Hepatocyte (in vitro differentiated cells): ENCODE measurements around the gene WNK1. TPM values are rescaled to one million over a fixed set of nuclear protein-coding genes. Genes with fewer than 3 reads are reported as not detected.
"Not testable (repeated sequence)": the region's sequence is repeated elsewhere in the genome, so short reads cannot be mapped to it uniquely, and the experiment has no call there.

Experiments used
- DNase-seq: peaks from one replicate; pipeline ENCODE4 v3.0.0-alpha.2; 2016; ENCODE audit warnings: low spot score
- H2AFZ ChIP-seq: fragments of 200-600 bp; sonication (generic); 2 replicates; pipeline ENCODE4 v1.6.0; 2016; ENCODE audit warnings: antibody characterized with exemption, mild to moderate bottlenecking
- H3K27ac ChIP-seq: fragments of 200-600 bp; sonication (generic); 2 replicates; pipeline ENCODE4 v1.5.1; 2016; ENCODE audit warnings: mild to moderate bottlenecking
- H3K27me3 ChIP-seq: fragments of 200-600 bp; sonication (generic); 2 replicates; pipeline ENCODE4 v1.6.1; 2016
- H3K36me3 ChIP-seq: fragments of 200-600 bp; sonication (generic); replicated peaks from 2 replicates; pipeline ENCODE4 v1.5.1; 2016; ENCODE audit warnings: low read depth; ENCODE audit not compliant: insufficient read depth
- H3K4me1 ChIP-seq: fragments of 200-600 bp; sonication (generic); 2 replicates; pipeline ENCODE4 v1.5.1; 2016; ENCODE audit warnings: mild to moderate bottlenecking, moderate library complexity; ENCODE audit not compliant: insufficient read depth
- H3K4me2 ChIP-seq: fragments of 200-600 bp; sonication (generic); 2 replicates; pipeline ENCODE4 v1.6.0; 2016
- H3K4me3 ChIP-seq: fragments of 200-600 bp; sonication (generic); 2 replicates; pipeline ENCODE4 v1.5.1; 2016; ENCODE audit warnings: mild to moderate bottlenecking
- H3K79me2 ChIP-seq: fragments of 200-600 bp; sonication (generic); 2 replicates; pipeline ENCODE4 v1.6.0; 2017; ENCODE audit warnings: mild to moderate bottlenecking
- H3K9me2 ChIP-seq: fragments of 200-600 bp; sonication (generic); replicated peaks from 2 replicates; pipeline ENCODE4 v1.6.0; 2017; ENCODE audit warnings: mild to moderate bottlenecking; ENCODE audit not compliant: insufficient read depth
- H3K9me3 ChIP-seq: fragments of 200-600 bp; sonication (generic); 2 replicates; pipeline ENCODE4 v1.5.1; 2016; ENCODE audit warnings: low read depth, mild to moderate bottlenecking
- H4K20me1 ChIP-seq: fragments of 200-600 bp; sonication (generic); 2 replicates; pipeline ENCODE4 v1.6.0; 2016; ENCODE audit warnings: mild to moderate bottlenecking; ENCODE audit not compliant: insufficient read depth, poor library complexity, severe bottlenecking
- CTCF ChIP-seq: fragments of 200-600 bp; sonication (generic); IDR thresholded peaks from 2 replicates; pipeline ENCODE4 v1.5.1; 2016; ENCODE audit warnings: antibody characterized with exemption, mild to moderate bottlenecking; ENCODE audit not compliant: poor library complexity
- EZH2 ChIP-seq: fragments of 200-600 bp; sonication (generic); IDR thresholded peaks from 2 replicates; pipeline ENCODE4 v1.6.1; 2016; ENCODE audit warnings: antibody characterized with exemption, mild to moderate bottlenecking, borderline replicate concordance
- EZH2phosphoT487 ChIP-seq: fragments of 200-600 bp; sonication (generic); IDR thresholded peaks from one replicate; pipeline ENCODE4 v1.6.1; 2018; ENCODE audit warnings: antibody characterized with exemption, mild to moderate bottlenecking, low read depth, moderate library complexity; ENCODE audit not compliant: unreplicated experiment, severe bottlenecking
- WGBS: methylation state at CpG from one replicate; pipeline ENCODE4 v1.1.6; 2016; ENCODE audit warnings: low lambda C conversion rate; ENCODE audit errors: missing lambda C conversion rate; 5-methylcytosine and 5-hydroxymethylcytosine counted together
- polyA plus RNA-seq: library from polyadenylated mRNA; unstranded; fragments of >200 nt; fragmentation: Nextera tagmentation; extraction: Ambion mirVana; gene quantifications from 2 replicates; pipeline ENCODE4 v1.2.1, GENCODE V29; 2016
- total RNA-seq: library from RNA; depleted of rRNA; stranded (reverse); fragments of >200 nt; gene quantifications from 2 replicates; pipeline ENCODE4 v1.2.3, GENCODE V29; 2014

Gene WNK1
- total and polyA plus RNA-seq, 2 experiments from 2014 or later: 58.5 to 62.6 TPM

GRCh38 chr12:926641-927040, 174.3 kb downstream of the WNK1 start:
- Histone ChIP-seq H3K27ac (no peak overlapping the region), H3K36me3 (no peaks in the 10 kb centered on the region), H3K4me1 (no peaks in the 10 kb centered on the region), H4K20me1 (no peaks in the 10 kb centered on the region), H3K9me3 (no peaks in the 10 kb centered on the region), H3K79me2 (no peaks in the 10 kb centered on the region), H3K27me3 (no peaks in the 10 kb centered on the region), H3K9me2 (no peaks in the 10 kb centered on the region), H2AFZ (no peak overlapping the region), H3K4me3 (no peak overlapping the region), H3K4me2 (no peak overlapping the region)
- 96% methylated on average over 11 of the region's 12 CpGs for WGBS
- no peak for TF ChIP-seq EZH2phosphoT487
- no peak for TF ChIP-seq CTCF
- TF ChIP-seq EZH2: no peak
- DNase-seq: no peak

GRCh38 chr12:931060-931459, 178.7 kb downstream of the WNK1 start:
- Histone ChIP-seq H3K9me2 (no peaks in the 10 kb centered on the region), H3K36me3 (no peaks in the 10 kb centered on the region), H3K4me2 (no peak overlapping the region), H3K79me2 (peaks cover 3% of the 10 kb centered on the region), H3K27me3 (no peaks in the 10 kb centered on the region), H2AFZ (no peak overlapping the region), H3K4me1 (no peaks in the 10 kb centered on the region), H3K27ac (no peak overlapping the region), H3K9me3 (no peaks in the 10 kb centered on the region), H3K4me3 (no peak overlapping the region), H4K20me1 (no peaks in the 10 kb centered on the region)
- no peak for DNase-seq
- WGBS: 98% methylated on average over 5 of the region's 5 CpGs
- TF ChIP-seq EZH2 (no peak), CTCF (no peak), EZH2phosphoT487 (no peak)

GRCh38 chr12:931591-931990, 179.2 kb downstream of the WNK1 start:
- TF ChIP-seq EZH2 (no peak), CTCF (no peak), EZH2phosphoT487 (no peak)
- H3K27ac ChIP-seq: no peak overlapping the region
- no peaks in the 10 kb centered on the region for H3K36me3 ChIP-seq
- no peak overlapping the region for H3K4me2 ChIP-seq
- 92% methylated on average over 4 of the region's 4 CpGs for WGBS
- H3K9me2 ChIP-seq: no peaks in the 10 kb centered on the region
- H3K9me3 ChIP-seq: no peaks in the 10 kb centered on the region
- H3K4me3 ChIP-seq: no peak overlapping the region
- no peak overlapping the region for H2AFZ ChIP-seq
- peaks cover 6% of the 10 kb centered on the region for H3K79me2 ChIP-seq
- no peak for DNase-seq
- no peaks in the 10 kb centered on the region for H4K20me1 ChIP-seq
- H3K27me3 ChIP-seq: no peaks in the 10 kb centered on the region
- H3K4me1 ChIP-seq: no peaks in the 10 kb centered on the region

- not testable (repeated sequence) for H4K20me1 ChIP-seq, H3K27me3 ChIP-seq, DNase-seq, H3K4me2 ChIP-seq, H3K36me3 ChIP-seq, H3K9me2 ChIP-seq, H3K4me1 ChIP-seq, H3K9me3 ChIP-seq, H3K4me3 ChIP-seq, H3K27ac ChIP-seq, H2AFZ ChIP-seq
- H3K79me2 ChIP-seq: peaks cover 31% of the 10 kb centered on the region
- WGBS: 93% methylated on average over 12 of the region's 12 CpGs
Observed at GRCh38 chr12:935891-936290, 183.5 kb downstream of the WNK1 start.
